GM12878 (cell line): ENCODE data around the gene C16orf92. TPM values are rescaled to one million over a fixed set of nuclear protein-coding genes. Genes with fewer than 3 reads are reported as not detected.

Experiments used
- ATAC-seq: fragments of 200-7000 bp; cut with Tn5 transposase; 3 replicates; pipeline ENCODE4 v1.9.1; 2020; ENCODE audit warnings: mild to moderate bottlenecking, moderate library complexity
- BruUV-seq: library from RNA; stranded (reverse); fragments of 400-500 nt; replicated peaks from 2 replicates; lab custom pipeline; 2021; lab: Mats Ljungman, UMichigan
- CTCF ChIA-PET: fragments of 300-600 bp; sonication (Branson Sonifier 250); formaldehyde crosslinking; extraction: SDS; loops from one replicate; lab custom pipeline; 2021; ENCODE audit warnings: inconsistent platforms; lab: Yijun Ruan, JAX
- POLR2A ChIA-PET: fragments of 350-600 bp; formaldehyde crosslinking; extraction: SDS; loops from one replicate; lab custom pipeline; 2021; ENCODE audit warnings: inconsistent platforms; lab: Charles Lee
- RAD21 ChIA-PET: fragments of 300-600 bp; sonication (Branson Sonifier 250); formaldehyde crosslinking; loops from one replicate; lab custom pipeline; 2023; ENCODE audit warnings: antibody characterized with exemption; ENCODE audit not compliant: unreplicated experiment; lab: Charles Lee
- SMC1A ChIA-PET: fragments of 300-600 bp; sonication (Branson Sonifier 250); formaldehyde crosslinking; loops from one replicate; lab custom pipeline; 2023; ENCODE audit not compliant: unreplicated experiment, uncharacterized antibody; lab: Charles Lee
- DNase-seq: peaks from one replicate; pipeline ENCODE4 v3.0.0-alpha.2; 2011; ENCODE audit warnings: low read depth, low spot score
- FAIRE-seq: peaks from 3 replicates; lab custom pipeline; 2011; peaks lifted over from hg19 to GRCh38; lab: Jason Lieb, UNC
- H2AFZ ChIP-seq: 2 replicates; pipeline ENCODE4 v1.6.0; 2011; ENCODE audit warnings: low read depth, low read length, control low read depth; ENCODE audit not compliant: control insufficient read depth
- H3K27ac ChIP-seq: 2 replicates; pipeline ENCODE4 v1.5.1; 2011; ENCODE audit warnings: control low read depth; ENCODE audit not compliant: control insufficient read depth, insufficient read depth
- H3K27me3 ChIP-seq, 2 experiments: replicated peaks in 1 of 2; 2 replicates each; pipeline versions ENCODE4 v1.6.0 to v1.6.1; 2011; ENCODE audit warnings: low read length in 1 of 2; ENCODE audit not compliant: control insufficient read depth in 2 of 2, insufficient read depth in 2 of 2
- H3K36me3 ChIP-seq, 2 experiments: 2 replicates each; pipeline ENCODE4 v1.5.1; 2011; ENCODE audit warnings: low read length in 1 of 2; ENCODE audit not compliant: control insufficient read depth in 2 of 2, insufficient read depth in 2 of 2
- H3K4me1 ChIP-seq: 2 replicates; pipeline ENCODE4 v1.6.1; 2011; ENCODE audit warnings: mild to moderate bottlenecking, low read length, moderate library complexity, mixed read lengths; ENCODE audit not compliant: control insufficient read depth, insufficient read depth
- H3K4me2 ChIP-seq: 2 replicates; pipeline ENCODE4 v1.6.0; 2011; ENCODE audit warnings: control low read depth; ENCODE audit not compliant: control insufficient read depth, insufficient read depth
- H3K4me3 ChIP-seq: fragments of 200-600 bp; sonication (generic); 2 replicates; pipeline ENCODE4 v1.5.1; 2016
- H3K79me2 ChIP-seq: 2 replicates; pipeline ENCODE4 v1.6.0; 2011; ENCODE audit warnings: low read length; ENCODE audit not compliant: control insufficient read depth, insufficient read depth
- H3K9ac ChIP-seq: 2 replicates; pipeline ENCODE4 v1.8.0; 2011; ENCODE audit warnings: low read length, control low read depth, mixed read lengths; ENCODE audit not compliant: control insufficient read depth, insufficient read depth
- H3K9me3 ChIP-seq: replicated peaks from 3 replicates; pipeline ENCODE4 v1.5.1; 2011; ENCODE audit warnings: mild to moderate bottlenecking, low read length; ENCODE audit not compliant: control insufficient read depth, insufficient read depth
- H4K20me1 ChIP-seq: 2 replicates; pipeline ENCODE4 v1.6.0; 2011; ENCODE audit not compliant: control insufficient read depth, insufficient read depth
- BCL3 ChIP-seq: IDR thresholded peaks from 2 replicates; pipeline ENCODE4 v1.6.1; 2011; ENCODE audit warnings: borderline replicate concordance, low read depth, mild to moderate bottlenecking, moderate library complexity, low read length; ENCODE audit not compliant: insufficient read depth, poor library complexity, severe bottlenecking
- CHD1 ChIP-seq: IDR thresholded peaks from 2 replicates; pipeline ENCODE4 v1.6.1; 2012; ENCODE audit warnings: low read depth, low read length, improper control_type of control experiment
- CHD2 ChIP-seq: IDR thresholded peaks from 2 replicates; pipeline ENCODE4 v1.6.1; 2011; ENCODE audit warnings: low read depth, low read length, improper control_type of control experiment, borderline replicate concordance
- CUX1 ChIP-seq: IDR thresholded peaks from 2 replicates; pipeline ENCODE4 v1.6.1; 2012; ENCODE audit warnings: improper control_type of control experiment, low read depth, low read length; ENCODE audit not compliant: insufficient replicate concordance
- E2F8 ChIP-seq: fragments of 450-650 bp; IDR thresholded peaks from 2 replicates; pipeline ENCODE4 v1.6.1; 2018; ENCODE audit warnings: mild to moderate bottlenecking, low read depth, moderate library complexity; ENCODE audit not compliant: partially characterized antibody
- IKZF2 ChIP-seq, 2 experiments: fragments of 450-650 bp; IDR thresholded peaks; 2 replicates each; pipeline ENCODE4 v1.6.1; 2017; ENCODE audit warnings: mild to moderate bottlenecking in 2 of 2, moderate library complexity in 2 of 2
- MTA2 ChIP-seq: fragments of 450-650 bp; IDR thresholded peaks from 2 replicates; pipeline ENCODE4 v1.6.1; 2016; ENCODE audit warnings: low read depth, mild to moderate bottlenecking, moderate library complexity
- NBN ChIP-seq: fragments of 450-650 bp; IDR thresholded peaks from 2 replicates; pipeline ENCODE4 v1.6.1; 2016
- RELA ChIP-seq: fragments of 450-650 bp; IDR thresholded peaks from 2 replicates; pipeline ENCODE4 v1.8.0; 2014; ENCODE audit warnings: borderline replicate concordance; ENCODE audit not compliant: partially characterized antibody
- SP1 ChIP-seq: IDR thresholded peaks from one replicate; pipeline ENCODE4 v1.6.1; 2011; ENCODE audit warnings: low read depth, low read length
- WGBS: methylation state at CpG from one replicate; pipeline ENCODE4 v1.1.6; 2016; ENCODE audit warnings: low lambda C conversion rate; ENCODE audit not compliant: insufficient replicate concordance, insufficient coverage; ENCODE audit errors: missing lambda C conversion rate; 5-methylcytosine and 5-hydroxymethylcytosine counted together
- in situ Hi-C: fragments of 300-500 bp; cut with MboI; formaldehyde crosslinking; loops from 9 replicates; pipeline ENCODE4 v1.14.3; 2018; ENCODE audit warnings: mixed read lengths
- intact Hi-C: fragments of 100-400 bp; cut with micrococcal nuclease; formaldehyde crosslinking; loops from one replicate; pipeline ENCODE4 v1.14.2; 2022; ENCODE audit not compliant: unreplicated experiment
- polyA plus RNA-seq, 11 experiments: library from polyadenylated mRNA; depleted of rRNA in 4 of 11; unstranded in 6 of 11; stranded (reverse) in 5 of 11; fragments of >200 nt; fragmentation: Nextera tagmentation in 4 of 11; fragmentation: Illumina TruSeq in 1 of 11; extraction: Ambion mirVana in 4 of 11; extraction: Trizol in 1 of 11; gene quantifications; 1 replicate in 1 of 11; 2 replicates in 10 of 11; pipeline versions ENCODE4 v1.2.1 to v1.2.3, GENCODE V29; 2011 to 2016; ENCODE audit warnings: inconsistent platforms in 2 of 11, missing spikeins in 2 of 11, low read depth in 1 of 11
- total RNA-seq, 4 experiments: library from RNA; depleted of rRNA in 3 of 4; stranded (reverse); fragments of >200 nt in 3 of 4; fragmentation: Illumina TruSeq in 1 of 4; extraction: Trizol in 1 of 4; gene quantifications; 2 replicates each; pipeline versions ENCODE4 v1.2.1 to v1.2.3, GENCODE V29; 2013 to 2021

Gene C16orf92
- total and polyA plus RNA-seq, 10 of the 15 experiments (the other 5 are each of a cell fraction or from before 2014, with no cell fraction given), result not detected

GRCh38 chr16:30006659-30007377, 16.2 kb upstream of the C16orf92 start (continued):
- no peak for TF ChIP-seq RELA
- no peak for TF ChIP-seq CHD2
- no peak for TF ChIP-seq NBN
- TF ChIP-seq CHD1, result no peak
- no peak for TF ChIP-seq IKZF2 (IDR thresholded peaks at IDR 0.05)
- no peak for TF ChIP-seq SP1
- no peak for TF ChIP-seq BCL3

GRCh38 chr16:30007378-30007895, 15.6 kb upstream of the C16orf92 start:
- in situ Hi-C loops, result loop anchor here (25.0 kb wide), 1 partner anchor 895 kb away; no protein-coding TSS in a partner anchor
- H3K79me2 ChIP-seq, result no peaks in the 10 kb centered on the region
- RAD21 ChIA-PET, result no interaction called here
- CTCF ChIA-PET, result no interaction called here
- H3K36me3 ChIP-seq, result no peaks in the 10 kb centered on the region; a peak in 2 of 4 replicates
- no peak overlapping the region for H2AFZ ChIP-seq
- H3K4me2 ChIP-seq, result no peak overlapping the region
- BruUV-seq, result no TSS peak
- no peak overlapping the region for H3K9ac ChIP-seq
- no peaks in the 10 kb centered on the region for H4K20me1 ChIP-seq
- H3K9me3 ChIP-seq, result no peaks in the 10 kb centered on the region
- DNase-seq (no peak), ATAC-seq (no peak), FAIRE-seq (no peak)
- intact Hi-C loops, result no loop called here
- H3K27me3 ChIP-seq, result peaks cover 3 to 7% of the 10 kb centered on the region in 2 experiments; a peak in 3 of 4 replicates
- no peak overlapping the region for H3K27ac ChIP-seq
- SMC1A ChIA-PET, result no interaction called here
- no peak overlapping the region for H3K4me3 ChIP-seq
- POLR2A ChIA-PET, result no interaction called here
- no peaks in the 10 kb centered on the region for H3K4me1 ChIP-seq
- WGBS, result 58% methylated on average over 11 of the region's 11 CpGs
- TF ChIP-seq MTA2 (no peak), E2F8 (no peak), CUX1 (no peak)
